Panc1 (cell line): ENCODE data around the gene SMIM12. TPM values are rescaled to one million over a fixed set of nuclear protein-coding genes. Genes with fewer than 3 reads are reported as not detected.

Experiments used
- ATAC-seq: fragments of 200-7000 bp; cut with Tn5 transposase; 2 replicates; pipeline ENCODE4 v1.9.1; 2020; ENCODE audit warnings: mild to moderate bottlenecking, moderate library complexity
- BruUV-seq: library from RNA; stranded (reverse); fragments of 400-500 nt; replicated peaks from 2 replicates; lab custom pipeline; 2021; lab: Mats Ljungman, UMichigan
- CTCF ChIA-PET: fragments of 300-600 bp; sonication (Branson Sonifier 250); formaldehyde crosslinking; loops from one replicate; lab custom pipeline; 2022; ENCODE audit warnings: antibody characterized with exemption; lab: Charles Lee
- POLR2A ChIA-PET: fragments of 300-600 bp; sonication (Branson Sonifier 250); formaldehyde crosslinking; loops from one replicate; lab custom pipeline; 2022; ENCODE audit warnings: antibody characterized with exemption; lab: Charles Lee
- DNase-seq: peaks from one replicate; pipeline ENCODE4 v3.0.0-alpha.2; 2010; ENCODE audit warnings: low read depth, low spot score
- H3K27ac ChIP-seq: 2 replicates; pipeline ENCODE4 v1.5.1; 2011; ENCODE audit warnings: mild to moderate bottlenecking, low read length, inconsistent platforms
- H3K27me3 ChIP-seq: fragments of 200-500 bp; sonication (Bioruptor generic); 2 replicates; pipeline ENCODE4 v1.6.0; 2014; ENCODE audit warnings: low read length, inconsistent platforms; ENCODE audit not compliant: control insufficient read depth, insufficient read depth
- H3K36me3 ChIP-seq: fragments of 200-500 bp; sonication (Bioruptor generic); 2 replicates; pipeline ENCODE4 v1.5.1; 2014; ENCODE audit warnings: inconsistent platforms, mild to moderate bottlenecking, low read length, moderate library complexity; ENCODE audit not compliant: control insufficient read depth, insufficient read depth
- H3K4me1 ChIP-seq: 2 replicates; pipeline ENCODE4 v1.5.1; 2011; ENCODE audit warnings: inconsistent platforms, mild to moderate bottlenecking, low read length, moderate library complexity; ENCODE audit not compliant: control insufficient read depth, insufficient read depth
- H3K4me3 ChIP-seq, 2 experiments: 2 replicates each; pipeline ENCODE4 v1.5.1; 2011 to 2012; ENCODE audit warnings: low read depth in 2 of 2, low read length in 2 of 2, mild to moderate bottlenecking in 2 of 2, inconsistent platforms in 1 of 2, moderate library complexity in 1 of 2
- H3K9me3 ChIP-seq: fragments of 200-500 bp; sonication (Bioruptor generic); 2 replicates; pipeline ENCODE4 v1.5.1; 2014; ENCODE audit warnings: low read depth, mild to moderate bottlenecking, inconsistent platforms, low read length, moderate library complexity; ENCODE audit not compliant: control insufficient read depth, insufficient read depth
- POLR2AphosphoS5 ChIP-seq: IDR thresholded peaks from 2 replicates; pipeline ENCODE4 v1.6.1; 2012; ENCODE audit warnings: mild to moderate bottlenecking, low read depth, low read length, moderate library complexity
- SIN3A ChIP-seq: IDR thresholded peaks from 2 replicates; pipeline ENCODE4 v1.6.1; 2012; ENCODE audit warnings: low read depth, mild to moderate bottlenecking, low read length, moderate library complexity, borderline replicate concordance; ENCODE audit not compliant: insufficient read depth
- TCF7L2 ChIP-seq: IDR thresholded peaks from 2 replicates; pipeline ENCODE4 v1.6.1; 2011; ENCODE audit warnings: mild to moderate bottlenecking, low read depth, low read length, inconsistent platforms
- in situ Hi-C: cut with HindIII; loops from 2 replicates; pipeline ENCODE4 v1.10.0; 2016; ENCODE audit warnings: low sequenced_read_pairs, low pct_unique_long_range_greater_than_20kb
- intact Hi-C: fragments of 100-400 bp; cut with micrococcal nuclease; formaldehyde crosslinking; loops from one replicate; pipeline ENCODE4 v1.10.0; 2022; ENCODE audit not compliant: unreplicated experiment
- total RNA-seq: library from RNA; stranded (reverse); gene quantifications from one replicate; pipeline ENCODE4 v1.2.1, GENCODE V29; 2021; ENCODE audit not compliant: unreplicated experiment
- TF ChIP-seq, protein P1 (sequence below): fragments of 450-650 bp; IDR thresholded peaks from 2 replicates; pipeline ENCODE4 v1.5.1; 2017; ENCODE audit warnings: mild to moderate bottlenecking
- TF ChIP-seq, protein P2 (sequence below), 2 experiments: IDR thresholded peaks; 2 replicates each; pipeline ENCODE4 v1.6.1; 2011 to 2012; ENCODE audit warnings: low read depth in 2 of 2, control low read depth in 1 of 2, low read length in 1 of 2, mild to moderate bottlenecking in 1 of 2, moderate library complexity in 1 of 2; ENCODE audit not compliant: insufficient read depth in 1 of 2

Gene SMIM12
- total RNA-seq, 1 experiment from 2014 or later = 47.5 TPM

DNA sequence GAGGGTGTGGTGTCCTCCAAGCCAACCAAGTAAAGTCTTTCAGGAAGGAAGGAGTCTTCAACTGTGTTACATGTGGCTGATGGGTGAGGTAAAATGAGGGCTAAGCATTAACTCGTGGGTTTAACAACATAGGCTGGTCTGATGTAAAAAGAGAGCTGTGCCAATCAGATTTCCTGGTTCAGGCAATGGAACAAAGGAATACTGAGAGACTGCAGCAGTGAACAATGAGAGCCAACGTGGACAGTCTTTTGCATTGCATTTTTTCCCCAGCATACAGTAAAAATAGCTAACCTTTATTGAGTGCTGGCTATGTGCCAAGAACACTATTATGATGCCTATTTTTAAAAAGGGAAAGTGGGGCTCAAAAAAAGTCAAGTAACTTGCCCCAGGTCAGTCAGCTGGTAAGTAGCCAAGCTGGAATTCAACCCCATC lies 38.8 kb upstream of the SMIM12 start:
- ATAC-seq (no peak), DNase-seq (no peak)
- ChIA-PET CTCF (no interaction called here), POLR2A (no interaction called here)
- Histone ChIP-seq H3K4me3 (no peak overlapping the region), H3K4me1 (no peaks in the 10 kb centered on the region), H3K27me3 (peaks cover 14% of the 10 kb centered on the region; the same call in 1 of the 2 replicates), H3K9me3 (peaks cover 5% of the 10 kb centered on the region), H3K36me3 (no peaks in the 10 kb centered on the region), H3K27ac (no peak overlapping the region)
- no peak for TF ChIP-seq TCF7L2
- TF ChIP-seq POLR2AphosphoS5 = no peak
- in situ Hi-C loops (no loop called here), intact Hi-C loops (no loop called here)
- BruUV-seq = no TSS peak

DNA sequence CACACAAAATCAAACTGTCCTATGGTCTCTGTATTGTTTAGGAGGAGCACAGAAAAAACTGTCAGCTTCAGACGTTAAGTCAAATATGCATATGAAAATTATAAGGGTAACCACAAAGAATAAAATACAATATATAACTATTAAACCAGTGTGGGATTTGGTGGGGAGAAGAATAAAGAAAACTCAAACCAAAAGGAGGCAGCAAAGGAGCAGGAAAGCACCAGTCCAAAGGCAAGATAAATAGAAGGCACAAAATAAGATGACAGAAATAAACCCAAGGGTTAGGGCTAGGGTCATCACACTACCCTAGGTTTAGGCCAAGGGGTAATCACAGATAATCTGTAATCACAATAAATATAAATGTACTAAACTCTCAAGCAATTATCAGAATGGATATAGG lies 37.1 kb upstream of the SMIM12 start:
- BruUV-seq = no TSS peak
- TF ChIP-seq TCF7L2 (no peak), SIN3A (no peak), POLR2AphosphoS5 (no peak)
- TF ChIP-seq, protein P1, sequence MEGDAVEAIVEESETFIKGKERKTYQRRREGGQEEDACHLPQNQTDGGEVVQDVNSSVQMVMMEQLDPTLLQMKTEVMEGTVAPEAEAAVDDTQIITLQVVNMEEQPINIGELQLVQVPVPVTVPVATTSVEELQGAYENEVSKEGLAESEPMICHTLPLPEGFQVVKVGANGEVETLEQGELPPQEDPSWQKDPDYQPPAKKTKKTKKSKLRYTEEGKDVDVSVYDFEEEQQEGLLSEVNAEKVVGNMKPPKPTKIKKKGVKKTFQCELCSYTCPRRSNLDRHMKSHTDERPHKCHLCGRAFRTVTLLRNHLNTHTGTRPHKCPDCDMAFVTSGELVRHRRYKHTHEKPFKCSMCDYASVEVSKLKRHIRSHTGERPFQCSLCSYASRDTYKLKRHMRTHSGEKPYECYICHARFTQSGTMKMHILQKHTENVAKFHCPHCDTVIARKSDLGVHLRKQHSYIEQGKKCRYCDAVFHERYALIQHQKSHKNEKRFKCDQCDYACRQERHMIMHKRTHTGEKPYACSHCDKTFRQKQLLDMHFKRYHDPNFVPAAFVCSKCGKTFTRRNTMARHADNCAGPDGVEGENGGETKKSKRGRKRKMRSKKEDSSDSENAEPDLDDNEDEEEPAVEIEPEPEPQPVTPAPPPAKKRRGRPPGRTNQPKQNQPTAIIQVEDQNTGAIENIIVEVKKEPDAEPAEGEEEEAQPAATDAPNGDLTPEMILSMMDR = no peak
- TF ChIP-seq, protein P2, sequence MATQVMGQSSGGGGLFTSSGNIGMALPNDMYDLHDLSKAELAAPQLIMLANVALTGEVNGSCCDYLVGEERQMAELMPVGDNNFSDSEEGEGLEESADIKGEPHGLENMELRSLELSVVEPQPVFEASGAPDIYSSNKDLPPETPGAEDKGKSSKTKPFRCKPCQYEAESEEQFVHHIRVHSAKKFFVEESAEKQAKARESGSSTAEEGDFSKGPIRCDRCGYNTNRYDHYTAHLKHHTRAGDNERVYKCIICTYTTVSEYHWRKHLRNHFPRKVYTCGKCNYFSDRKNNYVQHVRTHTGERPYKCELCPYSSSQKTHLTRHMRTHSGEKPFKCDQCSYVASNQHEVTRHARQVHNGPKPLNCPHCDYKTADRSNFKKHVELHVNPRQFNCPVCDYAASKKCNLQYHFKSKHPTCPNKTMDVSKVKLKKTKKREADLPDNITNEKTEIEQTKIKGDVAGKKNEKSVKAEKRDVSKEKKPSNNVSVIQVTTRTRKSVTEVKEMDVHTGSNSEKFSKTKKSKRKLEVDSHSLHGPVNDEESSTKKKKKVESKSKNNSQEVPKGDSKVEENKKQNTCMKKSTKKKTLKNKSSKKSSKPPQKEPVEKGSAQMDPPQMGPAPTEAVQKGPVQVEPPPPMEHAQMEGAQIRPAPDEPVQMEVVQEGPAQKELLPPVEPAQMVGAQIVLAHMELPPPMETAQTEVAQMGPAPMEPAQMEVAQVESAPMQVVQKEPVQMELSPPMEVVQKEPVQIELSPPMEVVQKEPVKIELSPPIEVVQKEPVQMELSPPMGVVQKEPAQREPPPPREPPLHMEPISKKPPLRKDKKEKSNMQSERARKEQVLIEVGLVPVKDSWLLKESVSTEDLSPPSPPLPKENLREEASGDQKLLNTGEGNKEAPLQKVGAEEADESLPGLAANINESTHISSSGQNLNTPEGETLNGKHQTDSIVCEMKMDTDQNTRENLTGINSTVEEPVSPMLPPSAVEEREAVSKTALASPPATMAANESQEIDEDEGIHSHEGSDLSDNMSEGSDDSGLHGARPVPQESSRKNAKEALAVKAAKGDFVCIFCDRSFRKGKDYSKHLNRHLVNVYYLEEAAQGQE (IDR thresholded peaks at IDR 0.05; ENCODE audit: insufficient read depth in 1 of 2, low read depth in 2 of 2, low read length in 1 of 2) = no peak
- H3K36me3 ChIP-seq = no peaks in the 10 kb centered on the region
- DNase-seq (no peak), ATAC-seq (no peak)
- CTCF ChIA-PET = no interaction called here
- H3K27ac ChIP-seq = no peak overlapping the region
- intact Hi-C loops = no loop called here
- POLR2A ChIA-PET = interaction anchor here (0.7 kb wide), 1 partner anchor 762 kb away, joined by 5 read pairs; no protein-coding TSS in a partner anchor
- H3K4me1 ChIP-seq = no peaks in the 10 kb centered on the region
- peaks cover 11% of the 10 kb centered on the region; the same call in 1 of the 2 replicates for H3K27me3 ChIP-seq
- in situ Hi-C loops = no loop called here
- H3K4me3 ChIP-seq = no peak overlapping the region
- peaks cover 17% of the 10 kb centered on the region for H3K9me3 ChIP-seq

DNA sequence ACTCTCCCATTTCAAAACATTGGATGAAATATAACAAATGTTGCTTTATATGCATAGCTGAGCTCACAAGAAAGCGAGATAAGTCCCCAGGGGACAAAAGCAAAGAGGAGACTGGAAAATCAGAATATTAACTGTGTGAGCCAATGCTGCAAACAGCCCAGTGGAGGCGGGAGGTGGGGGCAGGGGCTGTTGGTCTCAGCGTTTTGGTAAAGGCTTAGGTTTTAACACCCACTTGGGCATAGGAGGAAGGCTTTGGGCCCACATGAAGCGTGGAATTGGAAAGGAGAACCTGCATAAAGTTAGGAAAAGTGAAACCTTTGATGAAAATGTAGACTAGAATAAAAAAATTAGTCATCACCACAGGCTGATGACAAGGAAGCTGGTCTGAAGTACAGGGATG lies 30.2 kb upstream of the SMIM12 start:
- no peaks in the 10 kb centered on the region for H3K4me1 ChIP-seq
- CTCF ChIA-PET = no interaction called here
- in situ Hi-C loops = no loop called here

More for the DNA sequence above, 30.2 kb upstream of the SMIM12 start:
- H3K27ac ChIP-seq = no peak overlapping the region
- POLR2A ChIA-PET = no interaction called here
- TF ChIP-seq POLR2AphosphoS5 (no peak), TCF7L2 (no peak), SIN3A (no peak)
- TF ChIP-seq, protein P1 = no peak
- TF ChIP-seq, protein P2 (IDR thresholded peaks at IDR 0.05; ENCODE audit: insufficient read depth in 1 of 2, low read depth in 2 of 2, low read length in 1 of 2) = no peak
- ATAC-seq (no peak), DNase-seq (no peak)
- no peaks in the 10 kb centered on the region for H3K27me3 ChIP-seq
- no TSS peak for BruUV-seq
- intact Hi-C loops = no loop called here
- no peaks in the 10 kb centered on the region for H3K36me3 ChIP-seq
- peaks cover 18% of the 10 kb centered on the region for H3K9me3 ChIP-seq
- H3K4me3 ChIP-seq = no peak overlapping the region
